CD4-positive, alpha-beta T cell treated with Interleukin-12 subunit alpha and Interleukin-12 subunit beta, for 1 hour (primary cell): ENCODE measurements around the gene SPOCD1.
"Not testable (repeated sequence)": the region's sequence is repeated elsewhere in the genome, so short reads cannot be mapped to it uniquely, and the experiment has no call there.

Experiments used
- DNase-seq: peaks from one replicate; pipeline ENCODE4 v3.0.0-alpha.2; 2020

SPOCD1 gene

DNA sequence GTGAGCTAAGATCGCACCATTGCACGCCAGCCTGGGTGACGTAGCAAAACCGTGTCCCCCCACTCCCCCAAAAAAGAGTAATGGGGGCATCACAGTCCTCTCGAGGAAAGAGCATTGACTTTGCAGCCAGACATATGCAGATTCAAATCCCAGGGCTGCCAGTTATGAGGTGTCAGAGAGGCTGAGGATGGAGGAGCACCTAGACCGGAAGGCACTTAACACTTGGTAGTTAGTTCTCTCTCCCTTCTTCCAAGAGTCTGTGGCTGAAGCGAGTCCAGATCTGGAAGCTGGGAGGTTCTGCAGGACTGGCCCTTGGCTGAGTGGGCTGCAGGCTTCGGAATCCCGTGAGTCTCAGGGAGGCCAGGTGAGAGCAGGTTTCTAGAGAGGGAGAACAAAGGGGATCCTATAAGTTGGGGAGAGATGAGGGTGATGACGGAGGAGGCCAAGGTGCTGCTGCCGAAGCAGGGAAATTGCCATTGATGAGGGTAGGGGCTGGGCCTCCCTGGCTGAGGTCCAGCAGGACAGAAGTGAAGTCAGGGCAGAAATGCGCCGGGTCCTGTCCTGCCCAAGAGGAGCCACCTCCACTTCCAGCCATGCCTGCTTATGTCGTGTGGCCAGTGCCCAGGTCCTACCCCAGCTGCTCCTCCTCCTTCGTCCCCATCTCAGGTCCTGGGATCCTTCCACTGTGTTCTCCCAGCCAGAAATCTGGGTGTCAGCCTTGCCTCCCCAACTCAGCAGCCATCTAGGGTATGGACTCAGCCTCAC lies 13.3 kb upstream of the SPOCD1 start:
- DNase-seq, result no peak

DNA sequence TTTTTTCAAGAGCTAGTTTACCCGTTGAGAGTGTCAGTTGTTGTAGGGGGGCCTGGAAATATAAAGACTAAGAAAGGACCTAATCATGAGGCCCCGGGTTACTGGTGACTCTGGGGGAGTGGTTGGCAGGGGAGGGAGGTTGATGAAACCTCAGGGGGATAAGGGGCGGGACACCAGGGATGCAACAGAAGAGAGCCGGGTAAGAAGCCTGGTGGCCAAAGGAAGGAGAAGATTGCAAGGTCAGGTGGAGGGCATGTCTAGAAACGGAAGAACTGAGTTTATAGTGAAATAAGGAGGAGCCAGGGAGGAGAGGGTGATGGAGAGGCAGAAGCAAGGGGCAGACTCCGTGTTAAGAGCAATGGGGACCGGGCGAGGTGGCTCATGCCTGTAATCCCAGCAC lies 12.5 kb upstream of the SPOCD1 start:
- no peak for DNase-seq

DNA sequence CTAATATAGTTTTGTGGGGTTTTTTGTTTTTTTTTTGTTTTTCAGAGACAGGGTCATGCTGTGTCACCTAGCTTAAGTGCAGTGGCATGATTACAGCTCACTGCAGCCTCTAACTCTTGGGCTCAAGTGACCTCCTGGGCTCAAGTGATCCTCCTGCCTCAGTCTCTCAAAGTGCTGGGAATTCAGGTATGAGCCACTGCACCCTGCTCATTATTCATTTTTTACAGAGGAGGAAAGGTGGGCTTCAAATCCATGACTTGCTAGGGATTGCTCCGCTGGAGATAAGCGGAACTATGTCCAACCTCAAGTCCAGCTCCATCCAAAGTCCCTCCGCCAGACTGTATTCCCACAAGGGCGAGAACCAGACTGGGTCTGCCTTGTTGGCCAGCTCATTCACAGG lies 8.0 kb upstream of the SPOCD1 start:
- no peak for DNase-seq

DNA sequence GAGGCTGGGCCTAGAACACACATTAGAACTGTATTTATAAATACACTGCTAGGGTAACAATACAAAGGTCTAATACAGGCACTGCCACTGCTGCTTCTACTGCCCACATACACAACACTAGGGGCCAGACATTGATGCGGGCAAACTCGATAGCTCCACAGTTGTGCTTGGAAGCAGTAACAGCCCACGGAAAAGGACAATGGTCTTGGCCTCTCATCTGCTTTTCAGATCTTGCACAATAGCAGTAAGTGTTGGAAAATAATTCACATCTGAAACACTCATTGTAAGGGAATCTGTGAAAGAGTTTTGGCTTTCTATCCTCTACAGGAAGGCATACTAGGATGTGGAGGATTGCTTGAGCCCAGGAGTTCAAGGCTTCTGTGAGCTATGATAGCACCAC lies 6.9 kb upstream of the SPOCD1 start:
- no peak for DNase-seq

DNA sequence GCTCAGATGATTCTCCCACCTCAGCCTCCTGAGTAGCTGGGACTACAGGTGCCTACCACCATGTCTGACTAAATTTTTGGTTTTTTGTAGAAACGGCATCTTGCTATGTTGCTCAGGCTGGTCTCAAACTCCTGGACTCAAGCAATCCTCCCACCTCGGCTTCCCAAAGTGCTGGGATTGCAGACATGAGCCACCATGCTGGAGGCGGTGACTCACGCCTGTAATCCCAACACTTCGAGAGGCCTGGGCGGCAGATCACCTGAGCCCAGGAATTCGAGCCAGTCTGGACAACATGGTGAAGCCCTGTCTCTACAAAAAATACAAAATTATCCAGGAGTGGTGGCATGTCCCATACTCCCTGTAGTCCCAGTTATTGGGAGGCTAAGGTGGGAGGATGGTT lies 4.4 kb upstream of the SPOCD1 start:
- DNase-seq, result not testable (repeated sequence)

DNA sequence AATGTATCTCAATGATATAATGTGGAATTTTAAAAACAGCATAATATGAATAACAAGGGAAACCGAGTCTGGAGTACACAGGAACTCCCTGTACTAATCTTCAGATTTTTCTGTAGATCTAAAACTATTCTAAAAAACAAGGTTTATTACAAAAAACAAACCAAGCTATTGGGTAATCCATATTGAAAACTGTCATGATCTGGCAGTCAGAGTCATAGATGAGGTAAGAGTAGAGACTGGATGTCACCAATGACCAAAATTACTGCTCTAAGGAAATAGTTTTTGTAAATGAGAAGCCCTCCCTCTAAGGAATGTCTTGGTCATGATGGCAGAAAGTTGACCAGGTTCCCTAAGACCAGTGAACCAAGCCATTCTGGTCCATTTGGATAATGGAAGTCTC lies 2.4 kb upstream of the SPOCD1 start:
- DNase-seq, result no peak

DNA sequence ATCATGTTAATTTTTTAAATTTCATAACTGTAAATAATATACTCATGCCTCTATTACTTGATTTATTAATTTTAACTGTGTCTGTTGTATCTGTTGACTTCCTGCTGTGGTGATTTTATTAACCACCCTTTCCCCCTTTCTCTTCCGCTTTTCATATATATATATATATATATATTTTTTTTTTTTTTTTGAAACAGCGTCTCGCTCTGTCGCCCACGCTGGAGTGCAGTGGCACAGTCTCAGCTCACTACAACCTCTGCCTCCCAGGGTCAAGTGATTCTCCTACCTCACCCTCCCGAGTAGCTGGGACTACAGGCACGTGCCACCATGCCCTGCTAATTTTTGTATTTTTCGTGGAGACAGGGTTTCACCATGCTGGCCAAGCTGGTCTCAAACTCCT lies 1.1 kb upstream of the SPOCD1 start:
- not testable (repeated sequence) for DNase-seq

DNA sequence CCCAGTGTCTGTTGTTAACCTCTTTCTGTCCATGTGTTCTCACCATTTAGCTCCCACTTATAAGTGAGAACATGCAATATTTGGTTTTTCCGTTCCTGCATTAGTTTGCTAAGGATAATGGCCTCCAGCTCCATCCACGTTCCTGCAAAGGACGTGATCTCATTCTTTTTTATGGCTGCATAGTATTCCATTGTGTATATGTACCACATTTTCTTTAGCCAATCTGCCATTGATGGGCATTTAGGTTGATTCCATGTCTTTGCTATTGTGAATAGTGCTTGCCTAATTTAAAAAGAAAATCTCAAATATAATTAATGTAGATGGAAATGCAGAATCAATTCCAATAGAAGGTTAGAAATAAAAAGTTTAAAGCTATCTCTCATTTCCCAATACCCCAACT lies 679 bp upstream of the SPOCD1 start:
- DNase-seq, result not testable (repeated sequence)

DNA sequence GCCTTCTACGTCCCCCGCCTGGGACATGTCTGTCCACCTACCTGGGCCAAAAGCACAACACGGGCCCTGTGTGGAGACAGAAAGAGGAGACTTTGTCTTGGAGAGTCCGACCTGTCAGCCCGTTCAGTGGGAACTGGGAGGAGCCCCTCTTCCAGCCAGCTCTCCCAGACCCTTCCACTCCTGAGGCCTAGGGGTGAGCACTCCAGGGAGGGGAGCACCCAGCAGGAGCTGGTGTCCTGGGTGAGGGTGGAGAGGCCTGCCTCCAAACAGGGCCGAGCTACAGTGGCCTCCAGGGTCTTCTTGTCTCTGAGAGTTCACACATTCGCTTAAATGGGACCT lies 546 bp downstream of the SPOCD1 start:
- DNase-seq, result no peak

DNA sequence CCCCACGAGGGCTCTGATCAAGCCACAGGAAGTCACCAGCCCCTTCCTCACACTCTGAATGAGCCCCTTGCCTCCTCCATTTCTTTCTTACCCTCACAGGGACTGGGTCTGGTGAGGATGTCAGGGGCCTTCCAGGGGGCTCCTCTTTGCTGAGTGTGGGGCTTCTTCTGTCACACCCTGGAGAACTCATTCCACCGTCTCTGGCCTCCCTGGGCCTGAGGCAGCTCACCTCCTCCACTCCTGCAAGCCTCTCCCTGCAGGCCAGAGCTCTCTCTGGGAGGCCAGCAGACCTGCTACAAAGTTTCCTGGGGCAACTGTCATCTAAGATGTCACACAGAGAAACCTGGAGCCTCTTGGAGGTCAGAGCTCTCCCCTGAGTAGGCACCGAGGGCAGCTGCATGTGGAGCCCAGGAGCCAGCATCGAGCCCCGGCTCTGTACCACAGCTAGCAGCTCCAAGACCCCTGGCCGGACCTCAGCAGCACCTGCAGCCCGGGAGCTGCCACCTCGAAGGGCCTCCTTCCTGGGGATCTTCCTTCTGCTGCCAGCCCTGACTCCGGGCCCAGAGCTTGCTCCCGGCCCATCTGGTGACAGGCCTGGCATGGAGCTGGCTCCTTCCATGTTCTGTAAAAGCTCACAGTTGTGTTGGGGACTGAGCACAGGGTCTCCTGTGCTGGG lies 1.1 kb downstream of the SPOCD1 start:
- DNase-seq, result no peak

DNA sequence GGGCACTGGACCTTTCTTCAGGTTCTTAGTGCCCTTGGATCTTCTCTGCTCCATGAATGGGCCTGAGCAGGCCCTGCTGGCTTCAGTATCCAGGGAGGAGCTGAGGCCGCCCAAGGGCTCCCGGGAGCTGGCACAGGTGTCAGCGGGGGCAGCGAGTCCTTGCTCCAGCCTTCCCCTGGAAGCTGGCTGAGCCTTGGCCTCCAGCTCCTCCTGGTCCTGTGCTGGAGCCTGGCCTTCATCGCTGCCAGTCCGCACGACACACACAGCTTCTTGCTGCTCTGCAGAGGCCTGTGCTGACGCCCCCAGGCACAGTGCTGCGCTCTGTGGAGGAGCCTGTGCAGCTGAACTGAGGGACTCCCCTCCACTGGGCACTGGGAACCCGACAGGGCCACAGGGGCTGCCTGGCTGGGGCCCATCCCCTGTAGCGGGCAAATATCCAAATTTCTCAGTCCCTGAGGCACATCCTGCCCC lies 1.7 kb downstream of the SPOCD1 start:
- DNase-seq, result no peak

DNA sequence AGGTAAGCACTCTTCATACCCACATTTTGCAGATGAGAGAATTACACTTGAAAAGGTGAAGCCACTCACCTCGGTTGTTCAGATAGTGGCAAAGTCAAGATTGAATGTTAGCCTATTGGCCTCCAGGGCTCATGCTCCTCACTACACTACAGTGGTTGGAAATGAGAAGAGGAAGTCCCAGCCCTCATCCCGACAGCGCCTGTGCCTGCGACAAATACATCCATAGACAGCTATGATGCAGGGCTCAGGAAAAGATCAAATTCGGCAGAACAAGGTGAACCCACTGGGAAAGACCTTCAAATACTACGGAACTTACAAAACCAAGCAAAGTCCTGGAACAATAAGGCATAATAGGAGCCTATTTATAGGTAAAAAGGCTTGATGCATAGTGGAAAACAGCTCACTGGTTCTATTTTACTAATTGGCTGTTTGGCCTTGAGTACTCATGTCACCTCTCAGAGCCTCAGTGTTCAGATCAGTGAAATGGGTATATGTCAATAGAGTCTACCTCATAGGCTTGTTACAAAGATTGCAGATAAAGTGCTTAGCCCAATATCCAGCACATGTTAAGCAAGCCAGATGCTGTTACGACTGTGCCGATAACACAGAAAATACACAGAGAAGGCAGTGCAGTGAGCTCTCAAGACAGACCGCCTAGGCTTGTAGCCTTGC lies 3.5 kb downstream of the SPOCD1 start:
- no peak for DNase-seq

DNA sequence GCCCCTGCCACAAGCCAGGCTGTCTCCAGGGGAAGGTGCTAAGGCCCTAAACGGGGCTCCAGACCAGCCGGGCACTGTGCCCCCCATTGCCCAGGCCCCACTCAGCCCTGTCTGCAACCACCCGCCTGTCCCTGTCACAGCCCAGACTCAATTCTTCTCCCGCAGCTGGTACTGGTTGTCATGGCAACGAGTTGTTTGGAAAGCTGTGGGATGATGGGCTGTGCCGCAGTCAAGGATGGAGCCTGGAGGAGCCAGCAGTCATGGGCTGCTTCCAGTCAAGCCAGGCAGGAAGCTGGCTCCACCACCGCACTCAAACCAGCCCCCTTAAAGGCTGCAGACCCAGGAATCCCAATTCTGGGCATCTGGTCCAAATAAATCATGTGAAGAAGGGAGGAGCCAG lies 4.2 kb downstream of the SPOCD1 start:
- DNase-seq, result no peak

DNA sequence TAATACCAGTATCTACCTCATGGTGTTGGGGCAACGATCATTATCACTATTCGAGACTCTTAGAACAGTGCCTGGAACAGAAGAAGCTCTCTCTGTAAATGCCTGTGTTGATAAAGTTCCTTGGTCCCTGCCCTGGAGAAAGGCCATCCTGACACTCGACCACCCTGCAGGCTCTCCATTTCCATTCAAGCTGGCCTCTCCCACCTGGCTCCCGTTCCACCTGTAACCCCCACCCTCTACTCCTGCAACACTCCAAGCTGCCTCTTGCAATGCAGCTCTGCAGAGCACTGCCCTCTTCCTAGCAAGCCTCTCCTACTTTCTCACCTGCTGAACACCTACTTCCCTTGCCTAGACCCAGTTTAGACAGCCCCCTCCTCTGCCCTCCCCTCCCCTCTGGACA lies 6.1 kb downstream of the SPOCD1 start:
- DNase-seq, result no peak

DNA sequence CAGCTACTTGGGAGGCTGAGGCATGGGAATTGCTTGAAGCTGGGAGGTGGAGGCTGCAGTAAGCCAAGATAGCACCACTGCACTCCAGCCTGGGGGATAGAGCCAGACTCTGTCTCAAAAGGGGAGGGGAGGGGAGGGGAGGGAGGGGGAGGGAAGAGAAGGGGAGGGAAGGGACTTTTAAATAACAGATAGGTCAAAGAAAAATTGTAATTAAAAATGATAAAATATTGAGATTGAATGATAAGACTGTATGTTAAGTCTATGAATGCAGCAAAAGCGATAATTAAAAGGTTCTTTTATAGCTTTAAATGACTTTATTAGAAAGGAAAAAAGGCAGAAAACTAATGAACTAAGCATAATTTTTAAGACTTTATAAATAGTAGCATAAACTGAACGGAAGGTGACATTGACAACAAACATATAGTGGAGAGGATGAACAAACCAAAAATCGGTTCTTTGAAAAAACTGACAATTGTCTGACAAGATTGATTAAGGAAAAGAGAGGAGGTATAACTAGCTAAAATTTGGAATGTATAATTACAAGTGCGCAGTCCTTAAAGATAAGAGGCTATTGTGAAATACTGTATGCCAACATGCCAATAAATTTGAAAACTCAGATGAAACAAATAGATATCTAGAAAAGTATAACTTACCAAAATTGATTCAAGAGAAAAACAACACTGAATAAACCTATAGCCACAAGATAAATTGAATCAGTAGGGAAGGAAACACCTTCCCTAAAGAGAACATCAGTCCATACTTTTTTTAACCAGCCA lies 8.4 kb downstream of the SPOCD1 start:
- DNase-seq, result no peak

DNA sequence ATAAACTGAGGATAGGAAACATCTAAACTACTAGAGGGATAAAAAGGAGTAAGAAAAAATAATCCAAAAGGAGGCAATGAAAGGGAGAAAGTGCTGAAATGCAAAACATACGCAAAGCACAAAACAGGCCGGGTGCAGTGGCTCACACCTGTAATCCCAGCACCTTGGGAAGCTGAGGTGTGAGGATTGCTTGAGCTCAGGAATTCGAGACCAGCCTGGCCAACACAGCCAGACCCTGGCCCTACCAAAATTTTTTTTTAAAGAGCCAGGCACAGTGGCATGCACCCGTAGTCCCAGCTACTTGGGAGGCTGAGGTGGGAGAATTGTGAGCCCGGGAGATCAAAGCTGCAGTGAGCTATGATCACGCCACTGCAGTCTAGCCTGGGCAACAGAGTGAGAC lies 10.5 kb downstream of the SPOCD1 start:
- no peak for DNase-seq

DNA sequence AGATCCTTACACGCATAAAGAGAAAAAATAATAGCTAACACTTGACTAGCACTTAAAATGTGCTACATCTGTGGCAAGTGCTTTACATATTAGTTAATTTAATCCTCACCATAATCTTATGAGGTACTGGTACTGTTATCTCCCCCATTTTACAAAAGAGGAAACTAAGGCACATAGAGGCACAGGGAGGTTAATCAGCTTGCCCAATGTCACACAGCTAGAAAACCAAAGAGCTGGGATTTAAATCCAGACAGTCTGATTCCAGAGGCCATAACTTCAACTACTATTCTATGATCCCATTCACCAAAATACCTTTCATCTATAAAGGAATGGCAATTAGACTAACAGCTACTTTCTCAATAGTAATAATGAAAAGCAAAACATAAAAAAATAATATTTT lies 11.7 kb downstream of the SPOCD1 start:
- no peak for DNase-seq

DNA sequence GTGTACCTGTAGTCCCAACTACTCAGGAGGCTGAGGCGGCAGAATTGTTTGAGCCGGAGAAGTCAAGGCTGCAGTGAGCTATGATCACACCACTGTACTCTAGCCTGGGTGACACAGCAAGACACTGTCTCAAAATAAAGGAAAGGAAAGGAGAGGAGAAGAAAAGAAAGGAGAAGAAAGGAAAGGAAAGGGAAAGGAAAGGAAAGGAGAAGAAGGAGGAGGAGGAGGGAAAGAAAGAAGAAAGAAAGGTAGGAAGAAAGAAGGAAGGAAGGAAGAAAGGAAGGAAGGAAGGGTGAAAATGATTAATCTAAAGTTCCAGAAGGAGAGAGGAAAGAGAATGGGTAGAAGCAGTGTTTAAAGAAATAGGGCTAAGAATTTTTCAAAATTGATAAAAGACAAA lies 12.2 kb downstream of the SPOCD1 start:
- no peak for DNase-seq

DNA sequence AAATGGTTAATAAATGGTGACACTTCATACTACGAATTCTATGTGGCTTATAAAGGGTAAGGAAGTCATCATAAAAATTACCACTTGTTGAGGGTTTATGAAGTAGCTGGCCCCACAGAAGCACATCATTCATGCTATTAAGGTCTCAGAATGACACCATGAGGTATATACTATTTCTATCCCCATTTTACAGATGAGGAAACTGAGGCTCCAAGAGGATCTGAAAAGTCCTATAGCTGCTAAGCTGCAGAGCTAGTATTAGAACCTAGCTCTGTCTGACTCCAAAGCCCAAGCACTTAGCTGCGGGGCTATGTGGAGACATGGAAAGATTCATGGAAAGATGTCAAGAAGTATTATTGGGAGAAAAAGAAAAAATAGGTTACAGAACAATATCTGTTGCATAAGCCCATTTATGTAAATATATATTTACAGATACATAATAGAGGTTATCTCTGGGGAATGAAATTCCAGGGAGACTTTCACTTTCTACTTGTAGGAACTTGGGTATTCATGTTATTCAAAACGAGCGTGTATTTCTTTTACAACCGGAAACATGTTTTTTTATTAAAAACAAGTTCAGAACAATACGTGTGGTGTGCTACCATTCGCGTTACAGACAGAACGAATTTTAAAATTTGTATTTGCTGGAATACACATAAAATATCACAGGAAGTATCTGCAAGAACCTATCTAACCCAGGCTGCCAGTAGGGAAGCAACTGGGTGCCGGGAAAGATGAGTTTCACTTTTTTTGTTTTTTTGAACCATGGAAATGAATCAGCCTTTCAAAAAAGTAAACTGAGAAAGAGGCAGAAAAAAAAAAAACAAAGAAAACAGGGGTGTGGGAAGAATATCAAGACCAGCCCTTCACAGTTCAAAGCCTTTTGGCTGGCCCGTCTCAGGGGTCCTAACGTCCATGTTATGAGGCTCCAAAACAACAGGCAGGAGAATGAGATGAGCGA lies 13.4 kb downstream of the SPOCD1 start:
- no peak for DNase-seq

DNA sequence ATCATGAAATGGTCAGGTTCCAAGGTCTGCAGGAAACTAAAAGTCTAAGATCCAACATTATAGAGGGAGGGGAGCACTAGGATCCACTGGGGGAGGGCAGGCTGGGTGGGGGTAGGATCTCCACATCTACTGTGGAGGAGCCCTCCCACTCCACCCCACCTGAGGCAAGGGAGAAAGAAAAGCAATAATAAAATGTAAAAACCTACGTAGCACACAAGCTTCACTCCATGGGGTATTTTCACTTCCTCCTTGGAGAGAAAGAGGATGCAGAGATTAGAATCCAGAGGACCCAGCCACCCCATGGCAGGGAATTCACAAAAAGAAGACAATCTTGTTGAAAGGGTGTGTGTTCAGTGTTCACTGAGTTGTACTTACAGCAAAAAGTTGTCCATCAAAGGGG lies 14.4 kb downstream of the SPOCD1 start:
- DNase-seq, result no peak

DNA sequence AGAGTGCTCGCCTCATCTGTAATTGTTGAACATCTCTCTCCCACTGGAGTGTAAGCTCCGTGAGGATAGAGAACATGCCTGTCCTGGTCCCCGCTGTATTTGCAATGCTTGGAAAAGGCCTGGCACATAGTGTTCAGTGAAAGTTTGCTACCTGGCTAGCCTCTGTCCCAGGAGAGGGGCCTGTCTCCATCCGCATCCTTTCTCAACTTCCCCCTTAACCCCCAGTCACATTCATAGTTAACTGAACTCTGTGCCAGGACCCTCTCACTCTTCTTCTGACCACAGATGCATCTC lies 15.2 kb downstream of the SPOCD1 start:
- DNase-seq, result no peak

DNA sequence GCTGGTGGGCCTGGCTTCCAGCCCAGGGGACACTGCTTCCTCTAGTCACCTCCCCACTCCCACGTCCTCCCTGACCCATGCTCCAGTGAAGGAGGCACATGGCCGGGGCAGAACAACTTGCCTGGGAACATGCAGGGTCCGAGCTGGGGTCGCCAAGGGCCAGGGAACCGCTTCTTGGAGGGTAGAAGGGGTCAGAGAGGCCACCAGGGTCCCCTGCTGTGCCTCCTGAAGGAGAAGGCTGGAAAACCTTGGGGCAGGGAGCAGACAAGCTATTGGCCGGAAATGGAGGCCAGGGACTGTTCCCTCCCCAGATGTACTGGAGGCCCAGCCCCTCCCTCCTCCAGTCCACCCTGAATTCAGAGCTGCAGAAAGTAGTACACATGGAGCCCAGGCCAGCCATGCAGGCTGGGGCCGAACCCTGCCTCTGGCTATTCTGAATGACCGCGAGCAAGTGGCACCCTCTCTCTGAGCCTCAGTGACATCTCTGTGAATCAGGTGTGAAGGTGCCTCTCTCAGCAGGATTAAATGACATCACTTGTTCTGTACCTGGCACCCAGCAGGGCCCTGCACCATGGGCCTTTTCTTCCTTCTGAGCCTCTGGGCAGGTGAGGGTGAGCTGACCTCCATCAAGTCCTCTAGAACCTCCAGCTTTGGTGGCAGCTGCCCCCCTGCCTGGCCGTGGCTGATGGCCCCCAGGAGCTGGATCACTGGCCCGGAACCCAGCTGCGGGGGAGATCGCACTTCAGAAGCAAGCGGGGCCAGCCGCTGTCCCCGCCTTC lies 15.7 kb downstream of the SPOCD1 start:
- DNase-seq, result no peak
